GM23248 (cell line): ENCODE measurements around the gene TYSND1. TPM values are rescaled to one million over a fixed set of nuclear protein-coding genes. Genes with fewer than 3 reads are reported as not detected.
"Not testable (repeated sequence)": the region's sequence is repeated elsewhere in the genome, so short reads cannot be mapped to it uniquely, and the experiment has no call there.

ENCODE experiments used
- DNase-seq: peaks from one replicate; pipeline ENCODE4 v3.0.0-alpha.2; 2015
- H2AFZ ChIP-seq: fragments of 200-600 bp; sonication (generic); 2 replicates; pipeline ENCODE4 v1.6.1; 2016; ENCODE audit warnings: antibody characterized with exemption
- H3F3A ChIP-seq: fragments of 200-600 bp; sonication (generic); 2 replicates; pipeline ENCODE4 v1.6.1; 2016; ENCODE audit warnings: mild to moderate bottlenecking, antibody characterized with exemption, mixed run types; ENCODE audit not compliant: insufficient read depth
- H3K27ac ChIP-seq: fragments of 200-600 bp; sonication (generic); 2 replicates; pipeline ENCODE4 v1.5.1; 2016; ENCODE audit warnings: mild to moderate bottlenecking
- H3K27me3 ChIP-seq: fragments of 200-600 bp; sonication (generic); replicated peaks from 2 replicates; pipeline ENCODE4 v1.6.1; 2016; ENCODE audit warnings: mild to moderate bottlenecking; ENCODE audit not compliant: insufficient read depth
- H3K36me3 ChIP-seq: fragments of 200-600 bp; sonication (generic); 2 replicates; pipeline ENCODE4 v1.6.1; 2016; ENCODE audit warnings: low read depth, mild to moderate bottlenecking
- H3K4me1 ChIP-seq: fragments of 200-600 bp; sonication (generic); 2 replicates; pipeline ENCODE4 v1.6.1; 2016; ENCODE audit warnings: mild to moderate bottlenecking; ENCODE audit not compliant: insufficient read depth
- H3K4me2 ChIP-seq: fragments of 200-600 bp; sonication (generic); one replicate; pipeline ENCODE4 v1.6.1; 2016; ENCODE audit warnings: mild to moderate bottlenecking; ENCODE audit not compliant: unreplicated experiment
- H3K4me3 ChIP-seq: fragments of 200-600 bp; sonication (generic); 2 replicates; pipeline ENCODE4 v1.5.1; 2016; ENCODE audit warnings: mild to moderate bottlenecking
- H3K79me2 ChIP-seq: fragments of 200-600 bp; sonication (generic); 2 replicates; pipeline ENCODE4 v1.6.1; 2016; ENCODE audit warnings: mild to moderate bottlenecking; ENCODE audit not compliant: insufficient read depth
- H3K9ac ChIP-seq: fragments of 200-600 bp; sonication (generic); 2 replicates; pipeline ENCODE4 v1.6.1; 2016; ENCODE audit warnings: mild to moderate bottlenecking
- H3K9me2 ChIP-seq: fragments of 200-600 bp; sonication (generic); 2 replicates; pipeline ENCODE4 v1.6.1; 2016; ENCODE audit warnings: mixed run types, mild to moderate bottlenecking, moderate library complexity; ENCODE audit not compliant: insufficient read depth
- H3K9me3 ChIP-seq: fragments of 200-600 bp; sonication (generic); one replicate; pipeline ENCODE4 v1.6.1; 2017; ENCODE audit warnings: low read depth
- H4K20me1 ChIP-seq: fragments of 200-600 bp; sonication (generic); 2 replicates; pipeline ENCODE4 v1.6.0; 2016; ENCODE audit not compliant: insufficient read depth
- EZH2 ChIP-seq: fragments of 200-600 bp; sonication (generic); IDR thresholded peaks from 2 replicates; pipeline ENCODE4 v1.6.1; 2018; ENCODE audit warnings: antibody characterized with exemption, mild to moderate bottlenecking; ENCODE audit not compliant: insufficient read depth, poor library complexity, severe bottlenecking
- EZH2phosphoT487 ChIP-seq: fragments of 200-600 bp; sonication (generic); IDR thresholded peaks from 2 replicates; pipeline ENCODE4 v1.6.1; 2018; ENCODE audit warnings: antibody characterized with exemption, moderate library complexity, mild to moderate bottlenecking, low read depth; ENCODE audit not compliant: insufficient read depth
- WGBS, 2 experiments: methylation state at CpG; one replicate each; pipeline ENCODE4 v1.1.6; 2015 to 2017; ENCODE audit warnings: low lambda C conversion rate in 2 of 2, low coverage in 1 of 2; ENCODE audit errors: missing lambda C conversion rate in 2 of 2; 5-methylcytosine and 5-hydroxymethylcytosine counted together
- in situ Hi-C: fragments of 300-500 bp; cut with MboI; formaldehyde crosslinking; loops from 2 replicates; pipeline ENCODE4 v1.15.0; 2020
- polyA plus RNA-seq: library from polyadenylated mRNA; unstranded; fragments of >200 nt; fragmentation: Nextera tagmentation; extraction: Ambion mirVana; gene quantifications from 2 replicates; pipeline ENCODE4 v1.2.1, GENCODE V29; 2016
- total RNA-seq: library from RNA; depleted of rRNA; stranded (reverse); fragments of >200 nt; shearing (Covaris generic); gene quantifications from 2 replicates; pipeline ENCODE4 v1.2.3, GENCODE V29; 2014

The TYSND1 gene
- total and polyA plus RNA-seq, 2 experiments from 2014 or later, result 4.0 to 6.4 TPM

DNA sequence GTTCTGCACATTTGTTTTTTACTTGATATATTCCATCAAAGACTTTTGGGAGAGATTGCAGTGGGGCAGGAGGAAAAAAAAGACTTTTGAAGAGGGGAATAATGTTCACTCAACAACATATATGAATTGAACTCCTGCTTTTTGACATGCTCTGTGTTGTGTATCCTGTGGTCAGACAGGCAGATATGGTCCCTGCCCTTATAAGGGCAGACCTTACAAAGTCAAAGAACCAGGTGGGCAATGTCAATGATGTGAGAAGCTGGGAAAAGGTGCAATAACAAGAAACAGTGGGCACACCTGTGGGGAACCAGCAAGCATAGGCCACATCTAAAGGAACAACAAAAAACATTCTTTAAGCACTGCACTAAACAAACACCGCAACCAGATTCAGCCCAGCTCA, 22.1 kb downstream of the TYSND1 start:
- Histone ChIP-seq H3K9me2 (no peaks in the 10 kb centered on the region), H3K9me3 (no peaks in the 10 kb centered on the region), H3K4me1 (no peaks in the 10 kb centered on the region), H3K9ac (no peak overlapping the region), H3K27me3 (no peaks in the 10 kb centered on the region), H3K79me2 (no peaks in the 10 kb centered on the region), H3K27ac (no peak overlapping the region), H3F3A (no peaks in the 10 kb centered on the region), H3K4me2 (no peak overlapping the region), H2AFZ (no peak overlapping the region), H4K20me1 (no peaks in the 10 kb centered on the region), H3K4me3 (no peak overlapping the region), H3K36me3 (no peaks in the 10 kb centered on the region; the same call in 1 of the 2 replicates)
- TF ChIP-seq EZH2 (no peak), EZH2phosphoT487 (no peak)
- DNase-seq, result no peak
- WGBS, 2 experiments, result 100% methylated on average over 1 of the region's 1 CpG
- in situ Hi-C loops, result no loop called here

DNA sequence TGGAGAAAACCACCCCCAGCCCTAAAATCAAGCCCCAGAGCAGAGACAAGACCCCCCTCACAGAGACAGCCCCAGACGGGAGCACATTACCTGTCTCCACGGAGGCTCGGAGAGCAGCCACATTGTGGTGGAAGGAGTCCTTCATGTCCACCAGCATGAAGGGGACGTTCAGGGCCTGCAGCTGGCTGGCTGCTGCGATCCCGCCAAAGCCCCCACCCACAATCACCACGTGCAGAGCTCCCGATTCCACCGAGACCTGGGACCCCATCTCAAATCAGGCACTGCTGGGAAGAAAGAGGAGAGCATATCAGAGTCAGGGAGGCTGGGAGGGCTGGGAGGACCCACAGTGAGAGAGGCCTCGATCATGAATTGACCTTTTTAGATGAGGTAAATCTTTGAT, 22.7 kb downstream of the TYSND1 start:
- Histone ChIP-seq H4K20me1 (no peaks in the 10 kb centered on the region), H3K4me2 (no peak overlapping the region), H3K27me3 (no peaks in the 10 kb centered on the region), H2AFZ (no peak overlapping the region), H3K27ac (no peak overlapping the region), H3K4me1 (no peaks in the 10 kb centered on the region), H3K79me2 (no peaks in the 10 kb centered on the region), H3K36me3 (no peaks in the 10 kb centered on the region; the same call in 1 of the 2 replicates), H3F3A (no peaks in the 10 kb centered on the region), H3K9me2 (no peaks in the 10 kb centered on the region), H3K4me3 (no peak overlapping the region), H3K9me3 (no peaks in the 10 kb centered on the region), H3K9ac (no peak overlapping the region)
- in situ Hi-C loops, result no loop called here
- DNase-seq, result no peak
- 89 to 90% methylated on average over 10 of the region's 10 CpGs for WGBS, 2 experiments
- TF ChIP-seq EZH2phosphoT487 (no peak), EZH2 (no peak)

DNA sequence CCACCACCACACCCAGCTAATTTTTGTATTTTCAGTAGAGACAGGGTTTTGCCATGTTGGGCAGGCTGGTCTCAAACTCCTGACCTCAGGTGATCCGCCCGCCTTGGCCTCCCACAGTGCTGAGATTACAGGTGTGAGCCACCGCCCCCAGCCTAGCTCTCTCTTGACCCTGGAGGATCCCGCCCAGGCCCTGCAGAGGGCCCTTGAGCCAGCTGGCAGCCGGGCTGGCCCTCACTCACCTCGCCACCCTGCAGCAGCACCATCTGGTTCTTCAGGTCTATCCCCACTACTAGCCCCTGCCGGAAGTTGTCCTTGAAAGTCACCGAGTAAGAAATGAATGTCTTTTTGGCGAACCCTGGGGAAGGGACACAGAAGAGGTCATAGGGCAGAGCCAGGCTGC, 23.3 kb downstream of the TYSND1 start:
- H3K4me2 ChIP-seq, H3K27ac ChIP-seq, H3K4me1 ChIP-seq, H3K79me2 ChIP-seq, H3K9me3 ChIP-seq, in situ Hi-C loops, H3K9me2 ChIP-seq, H3K4me3 ChIP-seq, H4K20me1 ChIP-seq, H3K9ac ChIP-seq, H3F3A ChIP-seq, H2AFZ ChIP-seq, H3K36me3 ChIP-seq, H3K27me3 ChIP-seq, DNase-seq: not testable (repeated sequence)
- WGBS, 2 experiments, result 96 to 97% methylated on average over 9 of the region's 9 CpGs

DNA sequence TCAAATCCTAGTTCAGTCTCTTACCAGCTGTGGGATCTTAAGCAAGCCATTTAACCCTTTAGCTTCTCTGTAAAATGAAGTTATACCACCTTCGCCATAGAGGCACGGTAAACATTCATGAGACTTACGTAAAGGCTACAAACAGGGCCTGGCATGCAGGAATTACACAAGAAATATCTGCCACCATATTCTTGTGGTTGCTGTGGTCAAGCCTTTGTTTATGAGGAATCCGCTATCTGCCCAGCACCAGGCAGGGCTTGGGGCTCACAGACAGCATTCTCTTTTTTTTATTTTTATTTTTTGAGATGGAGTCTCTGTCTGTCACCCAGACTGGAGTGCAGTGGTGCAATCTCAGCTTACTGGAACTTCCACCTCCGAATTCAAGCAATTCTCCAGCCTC, 23.8 kb downstream of the TYSND1 start:
- Histone ChIP-seq H3K4me1 (no peaks in the 10 kb centered on the region), H3K9me2 (no peaks in the 10 kb centered on the region), H3K4me3 (no peak overlapping the region), H4K20me1 (no peaks in the 10 kb centered on the region), H3K79me2 (no peaks in the 10 kb centered on the region), H3K36me3 (no peaks in the 10 kb centered on the region; the same call in 1 of the 2 replicates), H3K9me3 (no peaks in the 10 kb centered on the region), H3K4me2 (no peak overlapping the region), H3K9ac (no peak overlapping the region), H3F3A (no peaks in the 10 kb centered on the region), H3K27me3 (no peaks in the 10 kb centered on the region), H2AFZ (no peak overlapping the region), H3K27ac (no peak overlapping the region)
- DNase-seq, result no peak
- TF ChIP-seq EZH2phosphoT487, result no peak
- TF ChIP-seq EZH2, result no peak
- in situ Hi-C loops, result no loop called here
- WGBS, 2 experiments, result 95 to 98% methylated on average over 5 of the region's 5 CpGs

DNA sequence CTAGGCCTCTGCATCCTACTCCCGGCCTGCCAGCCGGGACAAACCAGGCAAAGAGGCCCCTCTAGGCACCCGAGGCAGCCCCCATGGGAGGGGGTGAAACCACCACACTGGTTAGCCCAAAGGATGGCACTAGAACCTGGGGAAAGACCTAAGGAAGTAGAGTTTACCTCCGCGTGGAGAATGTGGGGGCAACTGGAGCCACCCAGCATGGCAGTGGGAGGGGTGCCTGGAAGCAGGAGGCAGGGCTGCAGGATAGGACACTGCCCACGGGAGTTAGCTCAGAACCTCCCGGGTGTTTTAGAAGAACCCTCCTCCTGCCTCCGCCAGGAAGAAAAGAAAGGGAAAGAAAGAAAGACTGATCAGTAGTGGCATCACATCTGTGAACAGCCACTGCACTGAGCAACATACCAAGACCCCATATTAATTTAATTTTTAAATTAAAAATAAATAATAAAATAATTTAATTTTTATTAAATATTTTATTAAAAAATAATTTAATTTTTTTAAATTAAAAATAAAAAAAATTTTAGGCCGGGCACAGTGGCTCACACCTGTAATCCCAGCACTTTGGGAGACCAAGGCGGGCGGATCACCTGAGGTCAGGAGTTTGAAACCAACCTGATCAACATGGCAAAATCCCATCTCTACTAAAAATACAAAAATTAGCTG, 25.1 kb downstream of the TYSND1 start:
- Histone ChIP-seq H3K27me3 (no peaks in the 10 kb centered on the region), H3F3A (no peaks in the 10 kb centered on the region), H3K9me3 (no peaks in the 10 kb centered on the region), H4K20me1 (no peaks in the 10 kb centered on the region), H3K36me3 (no peaks in the 10 kb centered on the region; the same call in 1 of the 2 replicates), H3K4me1 (no peaks in the 10 kb centered on the region), H2AFZ (no peak overlapping the region), H3K4me2 (no peak overlapping the region), H3K9ac (no peak overlapping the region), H3K27ac (no peak overlapping the region), H3K9me2 (no peaks in the 10 kb centered on the region), H3K79me2 (no peaks in the 10 kb centered on the region), H3K4me3 (no peak overlapping the region)
- TF ChIP-seq EZH2 (no peak), EZH2phosphoT487 (no peak)
- no peak for DNase-seq
- in situ Hi-C loops, result no loop called here
- WGBS, 2 experiments, result 92 to 93% methylated on average over 11 of the region's 11 CpGs
